Measurements from ENCODE around the gene DCAF8L2.
"Not testable (repeated sequence)": the region's sequence is repeated elsewhere in the genome, so short reads cannot be mapped to it uniquely, and the experiment has no call there.

Gene DCAF8L2

GRCh38 chrX:27590044-27590443 lies at the start of gene DCAF8L2:
TSS of gene DCAF8L2 (plus strand) at chrX:27590344. CDS start at chrX:27746896, 156,552 bp downstream.
- no peak for DNase-seq

GRCh38 chrX:27541161-27541560 lies 49.0 kb upstream of the DCAF8L2 start:
- not testable (repeated sequence) for DNase-seq

- no peak for DNase-seq
Measured at GRCh38 chrX:27548624-27549023, 41.5 kb upstream of the DCAF8L2 start.

GRCh38 chrX:27549688-27550087 lies 40.5 kb upstream of the DCAF8L2 start:
- DNase-seq = no peak

GRCh38 chrX:27555514-27555913 lies 34.6 kb upstream of the DCAF8L2 start:
- DNase-seq = no peak

GRCh38 chrX:27565992-27566391 lies 24.2 kb upstream of the DCAF8L2 start:
- DNase-seq = no peak

GRCh38 chrX:27571164-27571563 lies 19.0 kb upstream of the DCAF8L2 start:
- DNase-seq = no peak

- no peak for DNase-seq
Measured at GRCh38 chrX:27575565-27575964, 14.6 kb upstream of the DCAF8L2 start.

GRCh38 chrX:27583976-27584375 lies 6.2 kb upstream of the DCAF8L2 start:
- DNase-seq = no peak

- no peak for DNase-seq
Measured at GRCh38 chrX:27591938-27592337, 1.8 kb downstream of the DCAF8L2 start.

GRCh38 chrX:27597508-27597907 lies 7.4 kb downstream of the DCAF8L2 start:
- DNase-seq = no peak

- no peak for DNase-seq
Measured at GRCh38 chrX:27598312-27598711, 8.2 kb downstream of the DCAF8L2 start.

GRCh38 chrX:27599928-27600327 lies 9.8 kb downstream of the DCAF8L2 start:
- DNase-seq = no peak

- no peak for DNase-seq
Measured at GRCh38 chrX:27600686-27601085, 10.5 kb downstream of the DCAF8L2 start.

- no peak for DNase-seq
Measured at GRCh38 chrX:27608671-27609070, 18.5 kb downstream of the DCAF8L2 start.

- no peak for DNase-seq
Measured at GRCh38 chrX:27619459-27619858, 29.3 kb downstream of the DCAF8L2 start.

GRCh38 chrX:27619975-27620374 lies 29.8 kb downstream of the DCAF8L2 start:
- DNase-seq = no peak

GRCh38 chrX:27622883-27623282 lies 32.7 kb downstream of the DCAF8L2 start:
- no peak for DNase-seq

- DNase-seq = no peak
Measured at GRCh38 chrX:27626066-27626465, 35.9 kb downstream of the DCAF8L2 start.

GRCh38 chrX:27633328-27633727 lies 43.2 kb downstream of the DCAF8L2 start:
- DNase-seq = no peak

GRCh38 chrX:27656581-27656980 lies 66.4 kb downstream of the DCAF8L2 start:
- DNase-seq = no peak

- DNase-seq = no peak
Measured at GRCh38 chrX:27660878-27661277, 70.7 kb downstream of the DCAF8L2 start.

- no peak for DNase-seq
Measured at GRCh38 chrX:27671234-27671633, 81.1 kb downstream of the DCAF8L2 start.

- no peak for DNase-seq
Measured at GRCh38 chrX:27674491-27674890, 84.3 kb downstream of the DCAF8L2 start.

GRCh38 chrX:27675493-27675892 lies 85.3 kb downstream of the DCAF8L2 start:
- DNase-seq = no peak

- DNase-seq = no peak
Measured at GRCh38 chrX:27679281-27679680, 89.1 kb downstream of the DCAF8L2 start.

Data from CD4-positive, alpha-beta T cell treated with Interleukin-1 beta for 1 hour (primary cell).